Spleen (tissue), 7 donors: ENCODE measurements around the gene INHA.

ENCODE experiments used
- CTCF ChIP-seq, 11 experiments: fragments of 200-600 bp in 7 of 11; fragments of 450-650 bp in 4 of 11; sonication (generic) in 4 of 11; IDR thresholded peaks in 8 of 11; conservative IDR thresholded peaks in 3 of 11; 1 replicate in 7 of 11; 2 replicates in 4 of 11; pipeline versions ENCODE4 v1.4.0 to v1.8.0; 2016 to 2021; ENCODE audit warnings: antibody characterized with exemption in 11 of 11, inconsistent platforms in 4 of 11, mild to moderate bottlenecking in 1 of 11
- POLR2A ChIP-seq, 3 donors: fragments of 450-650 bp; IDR thresholded peaks; one replicate each; pipeline ENCODE4 v1.5.1; 2017; ENCODE audit warnings: antibody characterized with exemption in 3 of 3, mild to moderate bottlenecking in 1 of 3
- donor health status: DM: no; HTN: no; CAD: no; lungs with moderate emphysema.
- donor health status: DM: no; HTN: no; CAD: no.
- donor health status: DM: no; HTN: no; CAD: no.

GRCh38 chr2:219625179-219625578, 53.1 kb downstream of the INHA start:
- TF ChIP-seq CTCF (IDR thresholded peaks at IDR 0.05 in 8 of 11, conservative IDR thresholded peaks at IDR 0.05 in 3 of 11) (no peak), POLR2A (IDR thresholded peaks at IDR 0.05) (no peak)
